Smooth muscle cell (in vitro differentiated cells): ENCODE data around the gene TCN2. TPM values are rescaled to one million over a fixed set of nuclear protein-coding genes. Genes with fewer than 3 reads are reported as not detected.

Experiments used
- DNase-seq: peaks from one replicate; lab custom pipeline; 2025; ENCODE audit not compliant: unreplicated experiment; lab: John Stamatoyannopoulos, UW
- H2AFZ ChIP-seq: fragments of 200-600 bp; sonication (generic); 2 replicates; pipeline ENCODE4 v1.6.0; 2016; ENCODE audit warnings: antibody characterized with exemption, low read depth, mild to moderate bottlenecking
- H3F3A ChIP-seq: fragments of 200-600 bp; sonication (generic); 2 replicates; pipeline ENCODE4 v1.6.0; 2017; ENCODE audit warnings: antibody characterized with exemption, low read depth
- H3K27ac ChIP-seq: fragments of 200-600 bp; sonication (generic); 2 replicates; pipeline ENCODE4 v1.5.1; 2016; ENCODE audit warnings: low read depth, mild to moderate bottlenecking
- H3K27me3 ChIP-seq: fragments of 200-600 bp; sonication (generic); 2 replicates; pipeline ENCODE4 v1.6.1; 2016; ENCODE audit warnings: low read depth, mild to moderate bottlenecking
- H3K36me3 ChIP-seq: fragments of 200-600 bp; sonication (generic); 2 replicates; pipeline ENCODE4 v1.5.1; 2016; ENCODE audit warnings: low read depth
- H3K4me1 ChIP-seq: fragments of 200-600 bp; sonication (generic); 2 replicates; pipeline ENCODE4 v1.5.1; 2016; ENCODE audit warnings: low read depth
- H3K4me2 ChIP-seq: fragments of 200-600 bp; sonication (generic); 2 replicates; pipeline ENCODE4 v1.6.0; 2016; ENCODE audit warnings: mild to moderate bottlenecking
- H3K4me3 ChIP-seq: fragments of 200-600 bp; sonication (generic); 2 replicates; pipeline ENCODE4 v1.5.1; 2016; ENCODE audit warnings: mild to moderate bottlenecking
- H3K79me2 ChIP-seq: fragments of 200-600 bp; sonication (generic); 2 replicates; pipeline ENCODE4 v1.6.0; 2016; ENCODE audit warnings: low read depth, mild to moderate bottlenecking
- H3K9ac ChIP-seq: fragments of 200-600 bp; sonication (generic); 2 replicates; pipeline ENCODE4 v1.6.0; 2016; ENCODE audit warnings: low read depth
- H3K9me3 ChIP-seq: fragments of 200-600 bp; sonication (generic); replicated peaks from 2 replicates; pipeline ENCODE4 v1.5.1; 2016; ENCODE audit warnings: low read depth
- H4K20me1 ChIP-seq: fragments of 200-600 bp; sonication (generic); 2 replicates; pipeline ENCODE4 v1.6.0; 2016; ENCODE audit warnings: low read depth
- WGBS: methylation state at CpG from one replicate; pipeline ENCODE4 v1.1.7; 2016; ENCODE audit warnings: low lambda C conversion rate; 5-methylcytosine and 5-hydroxymethylcytosine counted together
- polyA plus RNA-seq: library from polyadenylated mRNA; unstranded; fragments of >200 nt; fragmentation: Nextera tagmentation; extraction: Ambion mirVana; gene quantifications from 2 replicates; pipeline ENCODE4 v1.2.1, GENCODE V29; 2016
- total RNA-seq: library from RNA; depleted of rRNA; stranded (reverse); fragments of >200 nt; gene quantifications from 2 replicates; pipeline ENCODE4 v1.2.3, GENCODE V29; 2014
- TF ChIP-seq, protein P1 (sequence below): fragments of 200-600 bp; sonication (generic); IDR thresholded peaks from 2 replicates; pipeline ENCODE4 v1.5.1; 2017; ENCODE audit warnings: borderline replicate concordance, mild to moderate bottlenecking, antibody characterized with exemption; ENCODE audit not compliant: insufficient read depth, poor library complexity, severe bottlenecking

Gene TCN2
- total and polyA plus RNA-seq, 2 experiments from 2014 or later, result 3.3 to 5.2 TPM

- no peak overlapping the region for H3K4me3 ChIP-seq
- TF ChIP-seq, protein P1, sequence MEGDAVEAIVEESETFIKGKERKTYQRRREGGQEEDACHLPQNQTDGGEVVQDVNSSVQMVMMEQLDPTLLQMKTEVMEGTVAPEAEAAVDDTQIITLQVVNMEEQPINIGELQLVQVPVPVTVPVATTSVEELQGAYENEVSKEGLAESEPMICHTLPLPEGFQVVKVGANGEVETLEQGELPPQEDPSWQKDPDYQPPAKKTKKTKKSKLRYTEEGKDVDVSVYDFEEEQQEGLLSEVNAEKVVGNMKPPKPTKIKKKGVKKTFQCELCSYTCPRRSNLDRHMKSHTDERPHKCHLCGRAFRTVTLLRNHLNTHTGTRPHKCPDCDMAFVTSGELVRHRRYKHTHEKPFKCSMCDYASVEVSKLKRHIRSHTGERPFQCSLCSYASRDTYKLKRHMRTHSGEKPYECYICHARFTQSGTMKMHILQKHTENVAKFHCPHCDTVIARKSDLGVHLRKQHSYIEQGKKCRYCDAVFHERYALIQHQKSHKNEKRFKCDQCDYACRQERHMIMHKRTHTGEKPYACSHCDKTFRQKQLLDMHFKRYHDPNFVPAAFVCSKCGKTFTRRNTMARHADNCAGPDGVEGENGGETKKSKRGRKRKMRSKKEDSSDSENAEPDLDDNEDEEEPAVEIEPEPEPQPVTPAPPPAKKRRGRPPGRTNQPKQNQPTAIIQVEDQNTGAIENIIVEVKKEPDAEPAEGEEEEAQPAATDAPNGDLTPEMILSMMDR, result no peak
- H3K27me3 ChIP-seq, result peaks cover 9% of the 10 kb centered on the region
- peaks cover 3% of the 10 kb centered on the region for H3K36me3 ChIP-seq
- H3K27ac ChIP-seq, result no peak overlapping the region
- H3K79me2 ChIP-seq, result no peaks in the 10 kb centered on the region
- peaks cover 4% of the 10 kb centered on the region for H3K4me1 ChIP-seq
- no peaks in the 10 kb centered on the region for H3K9me3 ChIP-seq
- no peak overlapping the region for H2AFZ ChIP-seq
- no peak for DNase-seq
- no peaks in the 10 kb centered on the region for H3F3A ChIP-seq
- no peak overlapping the region for H3K9ac ChIP-seq
- 78% methylated on average over 12 of the region's 12 CpGs for WGBS
- no peak overlapping the region for H3K4me2 ChIP-seq
- peaks cover 5% of the 10 kb centered on the region for H4K20me1 ChIP-seq
Measured at GRCh38 chr22:30572840-30573593, 34.0 kb upstream of the TCN2 start.

- WGBS, result 77% methylated on average over 7 of the region's 7 CpGs
- no peak overlapping the region for H3K9ac ChIP-seq
- no peak for DNase-seq
- TF ChIP-seq, protein P1, result no peak
- no peak overlapping the region for H2AFZ ChIP-seq
- no peaks in the 10 kb centered on the region for H3K9me3 ChIP-seq
- peaks cover 9% of the 10 kb centered on the region for H3K27me3 ChIP-seq
- H3K36me3 ChIP-seq, result peaks cover 3% of the 10 kb centered on the region
- no peak overlapping the region for H3K4me2 ChIP-seq
- H4K20me1 ChIP-seq, result peaks cover 5% of the 10 kb centered on the region
- no peaks in the 10 kb centered on the region for H3K79me2 ChIP-seq
- no peak overlapping the region for H3K27ac ChIP-seq
- H3K4me1 ChIP-seq, result peaks cover 4% of the 10 kb centered on the region
- H3F3A ChIP-seq, result no peaks in the 10 kb centered on the region
- H3K4me3 ChIP-seq, result peak overlapping the region; percentile 40
Measured at GRCh38 chr22:30573594-30574094, 33.3 kb upstream of the TCN2 start.

- Histone ChIP-seq H2AFZ (no peak within 1 kb of the TSS), H3F3A (no peaks in the 10 kb centered on the region), H4K20me1 (peaks cover 5% of the 10 kb centered on the region), H3K27me3 (peaks cover 9% of the 10 kb centered on the region), H3K4me2 (peak within 1 kb of the TSS; percentile 61), H3K79me2 (no peaks in the 10 kb centered on the region), H3K4me1 (peaks cover 4% of the 10 kb centered on the region), H3K36me3 (peaks cover 3% of the 10 kb centered on the region), H3K9me3 (no peaks in the 10 kb centered on the region), H3K9ac (no peak within 1 kb of the TSS), H3K27ac (no peak within 1 kb of the TSS), H3K4me3 (peak within 1 kb of the TSS; percentile 40)
- TF ChIP-seq, protein P1, result no peak
- no peak for DNase-seq
- 8% methylated on average over 20 of the region's 75 CpGs for WGBS
Measured at GRCh38 chr22:30574095-30574981, 32.6 kb upstream of the TCN2 start, which contains the start of gene GAL3ST1. Gene GAL3ST1 (minus strand): TSS chr22:30574665. CDS start chr22:30557392, 17,273 bp downstream.
